GM19397 (cell line): Measurements from ENCODE around the gene DDX27.
"Not testable (repeated sequence)": the region's sequence is repeated elsewhere in the genome, so short reads cannot be mapped to it uniquely, and the experiment has no call there.

Experiments used
- ATAC-seq: cut with Tn5 transposase; IDR thresholded peaks from one replicate; pipeline ENCODE4 v1.9.1; 2021; ENCODE audit warnings: mild to moderate bottlenecking, moderate library complexity; ENCODE audit not compliant: unreplicated experiment

Gene DDX27

DNA sequence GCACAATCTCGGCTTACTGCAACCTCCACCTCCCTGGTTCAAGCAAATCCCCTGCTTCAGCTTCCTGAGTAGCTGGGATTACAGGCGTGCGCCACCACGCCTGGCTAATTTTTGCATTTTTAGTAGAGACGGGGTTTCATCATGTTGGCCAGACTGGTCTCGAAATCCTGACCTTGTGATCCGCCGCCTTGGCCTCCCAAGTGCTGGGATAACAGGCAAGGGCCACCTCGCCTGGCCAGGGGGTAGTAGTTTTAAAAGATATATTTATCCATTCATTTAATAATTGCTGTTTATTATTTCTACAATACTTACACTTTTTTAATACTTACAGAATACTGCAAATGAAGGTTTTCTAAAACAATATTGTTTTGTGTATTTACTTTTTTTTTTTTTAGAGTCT is 15.5 kb upstream of the DDX27 start:
- no peak for ATAC-seq

DNA sequence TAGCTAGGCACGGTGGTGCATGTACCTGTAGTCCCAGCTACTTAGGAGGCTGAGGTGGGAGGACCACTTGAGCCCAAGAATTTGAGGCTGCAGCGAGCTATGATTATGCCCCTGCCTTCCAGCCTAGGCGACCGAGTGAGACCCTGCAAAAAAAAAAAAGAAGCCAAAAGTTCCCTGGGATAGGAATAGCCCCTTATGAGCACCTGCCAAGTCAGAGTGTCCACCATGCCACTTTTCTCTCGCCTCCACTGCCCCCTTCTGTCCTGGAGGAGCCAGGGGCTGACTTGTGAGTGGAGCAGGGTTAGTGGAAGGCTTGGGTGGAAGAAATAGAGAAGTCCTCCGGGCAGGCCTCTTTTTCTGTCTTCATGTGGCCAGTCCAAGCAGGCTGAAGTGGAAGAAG is 12.1 kb upstream of the DDX27 start:
- no peak for ATAC-seq

DNA sequence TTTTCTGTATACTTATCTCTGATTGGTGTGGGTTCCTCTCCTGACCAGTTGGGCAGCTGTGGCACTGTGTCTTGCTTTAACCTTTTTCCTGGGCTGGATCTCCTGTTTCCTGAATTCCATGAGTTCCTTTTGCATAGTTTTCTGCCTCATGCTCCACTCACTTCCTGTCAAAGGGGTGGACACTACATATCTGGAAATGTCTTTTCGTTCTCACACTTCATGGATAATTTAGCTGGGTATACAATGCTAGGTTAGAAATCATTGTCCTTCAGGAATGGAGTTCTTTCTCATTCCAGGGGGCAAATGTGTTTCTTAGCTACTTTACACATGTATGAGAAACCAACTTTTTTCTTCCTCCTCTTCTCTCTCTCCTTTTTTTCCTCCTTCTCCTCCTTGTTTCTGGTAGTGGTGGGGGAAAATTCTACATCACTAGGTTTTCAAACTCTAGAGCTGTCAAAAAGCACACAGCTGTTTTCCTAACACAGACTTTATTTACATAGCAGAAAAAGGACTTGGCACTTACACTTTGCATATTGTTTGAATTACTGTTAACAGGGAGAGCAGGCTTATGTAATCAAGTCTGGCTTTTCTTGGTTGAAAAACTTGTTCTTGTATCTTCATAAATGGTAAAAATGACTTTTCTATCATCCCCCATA is 9.0 kb upstream of the DDX27 start:
- ATAC-seq = no peak

DNA sequence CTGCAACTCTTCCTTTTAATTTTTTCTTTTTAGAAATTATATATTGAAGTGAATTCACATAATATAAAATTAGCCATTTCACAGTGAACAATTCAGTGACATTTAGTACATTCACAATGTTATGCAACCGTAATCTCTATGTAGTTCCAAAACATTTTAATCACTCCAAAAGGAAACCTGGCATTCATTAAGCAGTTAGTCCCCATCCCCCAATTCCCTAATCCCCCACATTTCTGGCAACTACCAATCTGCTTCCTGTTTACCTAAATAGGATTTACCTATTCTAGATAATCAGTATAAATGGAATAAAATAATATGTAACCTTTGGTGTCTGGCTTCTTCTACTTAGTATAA is 8.5 kb upstream of the DDX27 start:
- ATAC-seq = no peak

DNA sequence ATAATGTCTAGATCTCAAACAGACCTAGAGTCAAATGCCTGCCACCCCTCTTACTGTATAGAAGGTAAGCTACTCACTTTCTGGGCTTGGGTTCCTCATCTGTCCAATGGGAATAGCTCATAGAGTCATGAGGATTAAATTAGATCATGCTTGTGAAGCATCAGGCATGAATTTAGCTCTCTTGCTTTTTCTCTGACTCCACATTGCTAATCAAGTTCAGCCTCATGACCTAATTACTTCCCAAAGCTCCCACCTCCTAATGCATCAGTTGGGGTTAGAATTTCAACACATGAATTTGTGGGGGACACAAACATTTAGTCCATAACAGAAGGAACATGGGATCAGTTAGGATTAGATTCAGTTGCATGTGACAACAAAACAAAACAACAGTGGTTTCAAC is 4.6 kb upstream of the DDX27 start:
- ATAC-seq = no peak

DNA sequence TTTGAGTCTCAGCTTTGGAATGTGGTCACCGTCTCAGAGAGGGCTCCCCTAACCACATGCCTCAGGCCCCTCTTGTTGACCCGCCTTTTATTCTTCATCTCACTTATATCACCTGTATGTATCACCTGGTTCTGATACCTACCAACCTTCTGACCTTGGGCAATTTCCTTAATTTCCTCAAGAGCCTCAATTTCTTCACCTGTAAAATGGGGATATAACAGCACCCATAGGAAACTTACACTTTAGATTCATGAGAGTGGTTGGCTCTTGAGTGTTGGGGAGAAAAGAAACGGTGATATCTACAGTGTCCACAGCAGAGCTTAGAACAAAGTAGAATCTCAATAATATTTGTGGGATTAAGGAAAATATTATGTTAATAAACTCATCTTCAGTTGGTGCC is 4.0 kb upstream of the DDX27 start:
- ATAC-seq = no peak

DNA sequence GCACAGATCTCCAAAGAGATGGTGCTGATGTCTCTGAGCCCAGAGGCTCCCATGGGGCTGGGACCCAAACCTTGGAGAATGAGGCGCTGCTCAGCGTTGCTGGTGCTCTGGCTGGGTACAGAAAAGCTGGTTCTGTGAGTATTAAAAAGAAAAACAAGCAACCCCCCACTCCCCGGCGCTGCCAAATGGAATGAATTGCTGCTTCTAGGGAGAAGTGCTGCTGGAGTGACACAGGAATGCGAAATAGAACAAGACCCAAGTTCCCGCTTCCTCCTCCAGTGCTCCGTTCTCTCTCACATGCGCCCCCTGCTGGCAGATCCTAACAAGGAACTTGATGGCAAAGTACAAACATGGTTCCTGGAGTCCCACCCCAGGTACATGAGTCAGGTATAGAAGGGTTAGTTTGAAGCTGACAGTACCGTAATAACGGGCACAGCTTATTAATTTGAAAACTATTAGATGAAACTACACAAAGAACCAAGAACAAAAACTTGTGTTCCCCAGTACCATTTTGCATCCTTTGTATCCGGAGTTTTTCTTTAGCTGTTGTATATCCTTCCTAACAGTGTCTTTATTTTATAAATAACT is 2.1 kb upstream of the DDX27 start:
- no peak for ATAC-seq

DNA sequence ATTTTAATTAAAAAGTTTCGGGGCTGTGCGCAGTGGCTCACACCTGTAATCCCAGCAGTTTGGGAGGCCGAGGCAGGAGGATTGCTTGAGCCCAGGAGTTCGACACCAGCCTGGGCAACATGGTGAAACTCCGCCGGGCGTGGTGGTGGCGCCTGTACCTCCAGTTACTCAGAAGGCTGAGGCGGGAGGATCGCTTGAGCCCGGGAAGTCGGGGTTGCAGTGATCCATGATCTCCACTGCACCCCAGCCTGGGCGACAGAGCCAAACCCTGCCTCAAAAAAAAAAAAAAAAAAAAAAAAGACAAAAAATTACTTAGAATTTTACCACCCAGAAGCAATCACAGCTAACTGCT is 501 bp upstream of the DDX27 start:
- not testable (repeated sequence) for ATAC-seq

DNA sequence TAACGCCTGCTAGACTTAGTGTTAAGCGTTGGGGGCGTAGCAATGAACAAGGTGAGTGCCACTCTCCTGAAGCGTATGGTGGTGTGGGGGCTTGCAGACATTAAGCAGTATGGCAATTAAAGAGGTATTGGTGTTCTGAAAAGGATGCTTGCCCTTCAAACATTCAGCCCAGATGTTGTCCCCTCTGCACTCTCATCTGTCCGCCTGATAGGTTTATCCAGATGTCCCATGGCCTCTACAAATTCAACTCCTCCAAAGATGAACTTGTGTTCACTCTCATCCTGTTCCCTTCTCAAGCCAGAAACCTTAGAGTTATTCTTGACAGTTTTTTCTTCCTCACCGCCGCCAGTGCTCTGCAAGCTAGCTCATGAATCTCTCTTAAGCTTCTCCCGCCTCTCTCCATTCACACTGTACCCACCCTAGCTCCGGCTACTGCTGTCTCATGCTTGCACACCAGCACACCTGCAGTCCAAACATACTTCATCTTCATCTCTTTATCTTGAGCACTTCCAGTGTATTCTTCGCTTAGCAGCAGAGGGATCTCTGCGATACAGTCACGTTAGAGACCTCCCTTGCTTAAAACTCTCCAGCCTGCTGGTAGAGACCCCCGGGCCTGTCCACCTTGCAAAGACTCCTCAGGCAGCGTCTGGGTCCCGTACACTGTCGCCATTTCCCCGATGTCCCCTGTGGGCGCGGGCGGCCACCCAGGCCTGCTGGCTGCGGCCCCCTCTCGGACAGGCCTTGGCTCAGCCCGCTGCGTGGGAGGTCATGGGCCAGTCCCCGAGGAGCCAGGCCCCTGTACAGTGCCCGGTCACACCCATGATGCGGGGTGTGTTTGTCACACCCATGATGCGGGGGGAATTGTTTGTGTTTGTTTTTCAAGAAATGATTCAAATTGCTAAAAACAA is 962 bp downstream of the DDX27 start:
- ATAC-seq = peak; percentile 7

DNA sequence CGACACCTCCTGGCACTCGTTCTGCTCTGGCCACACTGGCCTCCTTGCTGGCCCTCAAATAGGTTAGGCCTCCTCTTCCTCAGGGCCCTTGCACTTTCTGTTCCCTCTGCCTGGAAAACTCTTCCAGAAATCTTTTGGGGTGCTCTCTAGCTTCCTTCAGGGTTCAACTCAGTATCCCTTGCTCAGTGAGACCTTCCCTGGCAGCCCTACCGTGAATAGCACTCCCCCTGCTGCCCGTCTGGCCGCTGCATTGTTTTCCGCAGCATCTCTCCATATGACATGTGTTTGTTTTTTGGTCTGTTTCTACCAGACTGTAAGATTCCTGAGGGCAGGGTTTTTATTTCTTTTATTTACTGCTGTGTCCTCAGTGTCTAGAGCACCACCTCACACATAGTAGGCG is 6.7 kb downstream of the DDX27 start:
- ATAC-seq = no peak

DNA sequence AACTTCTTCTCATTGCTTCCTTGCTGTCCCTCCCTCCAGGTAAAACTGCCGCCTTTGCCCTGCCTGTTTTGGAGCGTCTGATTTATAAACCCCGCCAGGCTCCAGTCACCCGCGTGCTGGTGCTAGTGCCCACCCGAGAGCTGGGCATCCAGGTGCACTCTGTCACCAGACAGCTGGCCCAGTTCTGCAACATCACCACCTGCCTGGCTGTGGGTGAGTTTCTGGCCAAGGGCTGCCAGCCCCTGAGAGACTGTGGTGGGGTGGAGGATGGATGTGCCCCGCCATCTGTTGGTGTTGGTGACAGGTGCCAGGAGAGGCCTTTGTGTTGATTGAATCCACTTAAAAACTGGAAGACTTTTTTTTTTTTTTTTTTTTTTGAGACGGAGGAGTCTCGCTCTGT is 9.5 kb downstream of the DDX27 start:
- ATAC-seq = no peak

DNA sequence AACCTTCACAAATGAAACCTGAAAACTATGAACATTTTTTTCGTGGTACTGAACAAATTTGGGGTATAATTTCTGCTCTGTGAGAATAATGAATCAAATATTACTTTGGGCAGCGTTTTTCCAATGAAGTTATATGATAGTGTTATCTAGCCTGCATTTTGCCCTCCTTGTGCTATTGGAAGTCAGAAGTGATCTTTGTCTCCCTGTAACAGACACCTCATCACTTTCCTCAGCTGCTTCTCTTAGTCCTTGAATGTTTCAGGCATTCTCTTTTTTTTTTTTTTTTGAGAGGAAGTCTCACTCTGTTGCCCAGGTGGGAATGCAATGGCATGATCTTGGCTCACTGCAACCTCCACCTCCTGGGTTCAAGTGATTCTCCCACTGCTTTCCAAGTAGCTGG is 10.2 kb downstream of the DDX27 start:
- ATAC-seq = no peak

DNA sequence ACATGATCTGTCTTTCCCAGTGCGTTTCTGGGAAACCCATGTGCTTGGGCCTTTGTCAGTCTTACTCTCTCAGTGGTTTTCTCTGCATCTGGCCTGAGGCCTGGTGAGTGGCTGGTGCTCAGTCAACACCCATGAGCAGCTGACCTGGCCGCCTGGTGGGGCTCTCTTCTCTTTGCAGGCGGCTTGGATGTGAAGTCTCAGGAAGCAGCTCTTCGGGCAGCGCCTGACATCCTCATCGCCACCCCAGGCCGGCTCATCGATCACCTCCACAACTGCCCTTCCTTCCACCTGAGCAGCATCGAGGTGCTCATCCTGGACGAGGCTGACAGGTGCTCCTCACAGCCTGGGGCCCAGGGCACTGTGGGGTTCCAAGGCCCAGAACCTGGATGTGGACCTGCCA is 10.8 kb downstream of the DDX27 start:
- ATAC-seq = no peak

DNA sequence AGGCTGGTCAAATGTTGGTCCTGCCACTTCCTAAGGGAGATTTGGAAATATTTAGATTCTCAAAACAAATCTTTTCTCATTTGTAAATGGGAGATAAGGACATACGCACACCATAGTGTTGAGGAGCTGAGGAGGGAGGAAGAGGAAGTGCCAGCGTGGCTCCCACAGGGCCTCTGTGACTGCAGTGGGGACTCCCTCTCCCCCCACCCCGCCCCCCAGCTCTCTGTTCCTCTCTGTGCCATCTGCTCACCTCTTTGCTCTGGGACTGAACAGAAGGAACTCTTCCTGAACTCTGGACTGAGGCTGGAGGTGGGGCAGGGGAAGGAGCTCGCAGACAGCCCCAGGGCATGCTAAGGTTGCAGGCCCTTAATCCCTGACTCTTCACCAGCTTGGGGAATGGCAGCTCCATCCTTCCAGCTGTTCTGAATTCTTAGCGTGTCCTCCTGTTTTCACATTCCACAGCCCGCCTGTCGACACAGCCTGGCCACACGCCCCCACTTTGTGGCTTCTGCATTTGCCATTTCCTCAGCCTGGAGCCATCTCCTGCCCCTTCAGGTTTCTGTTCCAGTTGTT is 11.4 kb downstream of the DDX27 start:
- ATAC-seq = no peak

DNA sequence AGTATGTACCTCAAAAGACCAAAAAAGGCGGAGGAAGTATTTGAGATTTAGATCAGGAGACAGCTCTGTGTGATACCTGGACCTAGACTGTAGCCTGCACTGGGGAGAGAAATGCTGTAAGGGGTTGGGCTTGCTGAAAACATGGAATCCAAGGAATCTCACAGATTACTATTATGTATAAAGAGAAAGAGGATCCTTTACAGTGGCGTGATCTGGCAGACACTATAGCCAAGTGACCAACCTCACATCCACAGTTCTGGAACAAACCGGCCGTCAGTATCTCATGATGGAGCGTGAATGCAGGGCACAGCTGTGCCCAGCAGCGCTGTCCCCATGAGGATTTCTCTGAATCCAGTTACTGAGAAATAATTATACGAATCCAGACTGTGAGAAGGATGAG is 12.3 kb downstream of the DDX27 start:
- no peak for ATAC-seq

DNA sequence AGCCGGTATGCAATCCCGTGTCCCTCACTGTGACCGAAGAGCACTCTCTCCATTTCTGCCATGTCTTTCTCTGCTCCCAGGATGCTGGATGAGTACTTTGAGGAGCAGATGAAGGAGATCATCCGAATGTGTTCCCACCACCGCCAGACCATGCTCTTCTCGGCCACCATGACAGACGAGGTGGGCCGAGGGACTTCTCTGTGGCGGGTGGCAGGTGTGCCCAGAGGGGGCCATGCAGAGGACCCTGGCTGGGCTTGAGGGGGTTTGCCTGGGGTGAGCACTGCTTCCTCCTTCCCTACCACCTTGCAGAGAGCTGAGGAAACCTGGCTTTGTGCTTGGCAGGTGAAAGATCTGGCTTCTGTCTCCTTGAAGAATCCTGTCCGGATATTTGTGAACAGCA is 14.0 kb downstream of the DDX27 start:
- ATAC-seq = no peak

DNA sequence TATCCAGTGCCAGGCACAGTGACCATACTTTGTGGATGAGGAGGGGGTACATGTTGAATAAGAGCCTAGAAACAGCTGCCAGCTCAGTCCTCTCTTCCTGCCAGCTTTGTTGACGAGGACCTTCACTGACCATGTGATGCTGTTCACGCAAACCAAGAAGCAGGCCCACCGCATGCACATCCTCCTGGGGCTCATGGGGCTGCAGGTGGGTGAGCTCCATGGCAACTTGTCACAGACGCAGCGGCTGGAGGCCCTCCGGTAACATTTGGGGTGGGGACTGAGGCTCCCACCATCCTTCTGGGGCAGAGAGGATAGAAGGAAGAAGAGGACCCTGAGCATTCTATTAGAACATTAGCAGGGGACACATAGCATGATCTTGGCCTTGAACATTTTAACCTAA is 15.6 kb downstream of the DDX27 start:
- no peak for ATAC-seq

DNA sequence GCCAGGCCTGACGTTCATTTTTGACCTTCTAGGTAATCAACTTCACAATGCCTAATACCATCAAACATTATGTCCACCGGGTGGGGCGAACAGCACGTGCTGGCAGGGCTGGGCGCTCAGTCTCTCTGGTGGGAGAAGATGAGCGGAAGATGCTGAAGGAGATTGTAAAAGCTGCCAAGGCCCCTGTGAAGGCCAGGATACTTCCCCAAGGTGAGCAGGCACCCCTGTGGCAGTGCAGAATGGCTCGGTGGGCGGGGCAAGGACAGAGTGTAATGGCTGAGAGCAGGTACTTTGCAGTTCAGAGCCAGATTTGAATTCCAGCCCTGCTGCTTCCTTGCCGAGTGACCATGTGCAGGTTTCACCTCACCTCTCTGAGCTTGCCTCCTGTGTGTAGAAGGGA is 17.1 kb downstream of the DDX27 start:
- ATAC-seq = no peak

DNA sequence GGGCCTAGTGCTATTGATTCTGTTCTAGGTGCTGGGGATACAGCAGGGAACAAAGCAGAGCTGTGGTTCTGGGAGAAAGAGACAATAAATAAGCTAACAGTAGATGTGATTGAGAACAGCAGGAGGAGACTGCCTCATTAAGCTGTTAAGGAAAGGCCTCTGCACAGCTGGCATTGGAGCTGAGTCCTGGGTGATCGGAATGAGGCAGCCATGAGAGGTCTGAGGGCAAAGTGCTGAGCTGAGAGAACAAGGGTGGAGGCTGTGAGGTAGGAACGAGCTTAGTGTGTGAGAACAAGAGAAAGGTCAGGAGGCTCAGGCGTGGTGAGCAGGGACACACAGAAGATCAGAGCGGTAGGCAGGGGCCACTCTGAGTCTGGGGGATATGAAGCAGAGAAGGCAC is 18.3 kb downstream of the DDX27 start:
- no peak for ATAC-seq

DNA sequence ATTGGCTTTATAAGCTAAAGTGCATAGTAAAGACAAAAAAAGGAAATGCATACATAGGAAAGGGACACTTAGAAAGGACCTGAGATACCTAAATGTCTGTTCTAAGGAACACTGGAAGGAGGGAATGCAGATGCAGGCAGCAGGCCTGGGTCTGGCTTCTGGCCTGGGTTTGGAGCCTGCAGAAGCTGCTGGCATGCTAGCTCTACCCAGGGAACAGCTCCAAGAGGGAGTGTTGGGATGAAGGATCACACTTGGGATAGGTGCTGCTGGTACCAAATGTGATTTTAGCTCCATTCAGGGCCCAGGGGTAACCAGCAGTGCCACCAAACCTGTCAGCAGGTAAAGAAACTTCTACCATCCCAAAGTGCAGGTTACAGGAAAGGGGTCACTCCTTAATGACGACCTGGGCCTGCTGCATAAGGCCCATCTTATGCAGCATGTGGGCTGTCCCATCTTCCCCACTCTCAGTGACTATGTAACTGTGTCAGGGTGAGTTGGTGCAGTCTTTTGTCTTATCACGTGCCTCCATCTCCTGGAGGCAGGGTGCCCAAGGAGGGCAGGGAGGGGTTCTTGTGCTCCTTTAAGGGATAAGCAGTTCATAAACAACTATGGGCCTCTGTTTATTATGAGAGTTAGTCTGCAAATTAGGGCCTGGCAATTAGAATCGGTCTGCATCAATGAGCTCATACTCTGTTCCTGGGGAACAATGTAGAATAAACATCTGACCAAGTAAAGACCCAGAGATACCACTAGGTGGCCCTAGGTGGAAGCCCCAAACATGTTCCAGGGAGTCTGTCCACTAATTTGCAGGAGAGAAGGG is 26.9 kb downstream of the DDX27 start:
- ATAC-seq = no peak

DNA sequence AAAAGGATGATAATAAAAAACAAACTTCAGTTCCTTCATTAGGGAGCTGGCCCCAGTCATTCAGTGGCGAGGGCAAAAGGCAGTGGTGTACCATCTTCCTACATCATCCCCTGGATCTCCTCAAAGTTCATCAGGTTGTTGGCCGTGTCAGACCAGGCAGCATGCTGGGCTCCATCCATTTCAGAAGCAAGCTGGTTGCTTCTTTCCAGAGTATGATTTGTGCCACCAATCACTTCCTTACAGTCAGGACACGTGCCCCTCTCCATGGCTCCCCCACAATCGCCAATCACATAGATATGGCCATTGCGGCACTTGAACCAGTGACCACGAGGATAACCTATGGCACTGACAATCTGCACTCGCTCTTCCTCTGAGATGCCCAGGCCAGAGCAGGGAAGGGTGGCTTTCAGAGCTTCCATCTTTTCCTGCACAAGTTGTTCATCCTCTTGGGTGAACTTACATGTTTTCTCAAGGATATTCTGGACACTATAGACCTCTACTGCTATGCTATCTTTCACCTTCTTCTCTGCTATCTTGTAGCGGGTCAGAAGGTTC is 28.0 kb downstream of the DDX27 start:
- ATAC-seq = no peak
